Activated CD8-positive, alpha-beta T cell treated with anti-CD3 and anti-CD28 coated beads, Interleukin-2, amount 10 ng/mL, durations not matched to agents 7 days and 5 days (primary cell): ENCODE data around the gene FHAD1. TPM values are rescaled to one million over a fixed set of nuclear protein-coding genes. Genes with fewer than 3 reads are reported as not detected.

ENCODE experiments used
- ATAC-seq: fragments of 150-1000 bp; cut with Tn5 transposase; one replicate; pipeline ENCODE4 v1.10.0; 2021; ENCODE audit warnings: moderate library complexity
- CTCF ChIA-PET: fragments of 350-600 bp; sonication (Branson Sonifier 250); formaldehyde crosslinking; loops from one replicate; lab custom pipeline; 2021; ENCODE audit warnings: antibody characterized with exemption; lab: Charles Lee
- POLR2A ChIA-PET: fragments of 350-600 bp; sonication (Branson Sonifier 250); formaldehyde crosslinking; loops from one replicate; lab custom pipeline; 2021; ENCODE audit warnings: antibody characterized with exemption; lab: Charles Lee
- DNase-seq: peaks from one replicate; pipeline ENCODE4 v3.0.0-alpha.2; 2020
- H3K27ac Mint-ChIP-seq: one replicate; pipeline ENCODE4 v1.8.0; 2021; ENCODE audit warnings: mild to moderate bottlenecking, mixed read lengths
- H3K27me3 Mint-ChIP-seq: one replicate; pipeline ENCODE4 v1.8.0; 2021; ENCODE audit warnings: low read depth, mixed read lengths
- H3K36me3 Mint-ChIP-seq: one replicate; pipeline ENCODE4 v1.8.0; 2021; ENCODE audit warnings: low read depth, mixed read lengths
- H3K4me1 Mint-ChIP-seq: one replicate; pipeline ENCODE4 v1.8.0; 2021; ENCODE audit warnings: low read depth, mixed read lengths
- H3K4me3 Mint-ChIP-seq: one replicate; pipeline ENCODE4 v1.8.0; 2021; ENCODE audit warnings: mild to moderate bottlenecking, mixed read lengths
- H3K9me3 Mint-ChIP-seq: one replicate; pipeline ENCODE4 v1.8.0; 2022; ENCODE audit warnings: mixed read lengths; ENCODE audit not compliant: insufficient read depth
- total RNA-seq, 2 experiments: library from RNA; stranded (reverse); gene quantifications; one replicate each; pipeline ENCODE4 v1.2.3, GENCODE V29; 2021

The FHAD1 gene
- total RNA-seq, 2 experiments from 2014 or later: 0.21 to 0.55 TPM

DNA sequence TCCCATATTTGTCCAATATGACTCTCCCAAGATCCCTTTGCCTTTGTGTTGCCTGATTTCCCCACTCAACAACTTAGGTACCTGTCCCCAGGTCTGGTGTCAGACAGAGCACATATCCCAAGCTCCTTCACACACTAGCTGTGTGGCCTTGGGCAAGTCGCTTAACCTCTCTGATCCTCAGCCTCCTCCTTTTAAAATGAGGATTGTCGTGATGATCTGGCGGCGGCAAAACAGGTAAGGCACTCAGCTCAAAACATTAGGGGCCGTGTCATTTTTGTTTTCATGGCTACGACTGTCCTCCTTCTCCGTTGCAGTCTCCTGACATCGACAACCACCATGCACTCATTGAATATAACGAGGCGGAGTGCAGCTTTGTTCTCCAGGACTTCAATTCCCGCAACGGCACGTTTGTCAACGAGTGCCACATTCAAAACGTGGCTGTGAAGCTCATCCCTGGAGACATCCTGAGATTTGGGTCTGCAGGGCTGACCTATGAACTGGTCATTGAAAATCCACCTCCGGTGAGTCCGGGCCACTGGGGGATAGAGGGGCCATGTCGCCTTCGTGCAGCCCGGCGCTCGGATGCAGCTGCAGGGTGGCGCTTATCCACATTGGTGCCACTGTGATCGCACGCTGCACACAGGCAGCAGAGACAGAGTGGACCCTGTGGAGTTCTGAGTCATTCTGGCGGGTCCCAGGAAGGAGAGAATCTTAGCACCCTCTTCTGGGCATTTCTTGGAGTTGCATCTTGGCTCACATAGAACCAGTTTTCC lies 25.2 kb downstream of the FHAD1 start:
- POLR2A ChIA-PET: no interaction called here
- Mint-ChIP-seq H3K4me3 (no peak overlapping the region), H3K36me3 (no peaks in the 10 kb centered on the region), H3K4me1 (peaks cover 6% of the 10 kb centered on the region), H3K9me3 (no peaks in the 10 kb centered on the region), H3K27ac (no peak overlapping the region), H3K27me3 (peaks cover 30% of the 10 kb centered on the region)
- CTCF ChIA-PET: interaction anchor here (0.6 to 5.6 kb wide), 24 partner anchors 11 to 173 kb away, joined by 3 to 80 read pairs (median 3); partner anchors contain the start of gene TMEM51
- peak; percentile 66 for DNase-seq
- ATAC-seq: peak; percentile 82

DNA sequence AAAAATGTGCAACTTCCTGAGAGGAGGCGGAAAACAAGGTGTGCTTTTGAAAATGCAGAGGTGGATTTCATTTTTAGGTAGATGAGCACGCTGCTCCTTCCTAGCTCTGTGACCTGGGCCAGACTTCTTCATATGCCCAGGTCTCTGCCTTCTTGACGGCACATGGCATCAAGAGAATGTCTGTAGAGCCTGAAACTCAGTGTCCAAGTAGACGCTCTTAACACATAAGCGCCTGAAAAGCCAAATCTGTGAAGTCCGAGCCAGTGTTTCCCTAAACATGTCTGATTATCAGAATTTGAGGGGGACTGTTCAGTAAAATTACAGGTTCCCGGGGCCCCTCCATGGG lies 25.7 kb downstream of the FHAD1 start:
- Mint-ChIP-seq H3K27me3 (peaks cover 28% of the 10 kb centered on the region), H3K27ac (no peak overlapping the region), H3K4me3 (no peak overlapping the region), H3K9me3 (no peaks in the 10 kb centered on the region), H3K4me1 (peaks cover 6% of the 10 kb centered on the region), H3K36me3 (no peaks in the 10 kb centered on the region)
- ChIA-PET CTCF (interaction anchor here (0.9 to 5.6 kb wide), 13 partner anchors 12 to 146 kb away, joined by 3 to 80 read pairs (median 5); partner anchors contain the start of gene TMEM51), POLR2A (no interaction called here)
- DNase-seq (no peak), ATAC-seq (no peak)

DNA sequence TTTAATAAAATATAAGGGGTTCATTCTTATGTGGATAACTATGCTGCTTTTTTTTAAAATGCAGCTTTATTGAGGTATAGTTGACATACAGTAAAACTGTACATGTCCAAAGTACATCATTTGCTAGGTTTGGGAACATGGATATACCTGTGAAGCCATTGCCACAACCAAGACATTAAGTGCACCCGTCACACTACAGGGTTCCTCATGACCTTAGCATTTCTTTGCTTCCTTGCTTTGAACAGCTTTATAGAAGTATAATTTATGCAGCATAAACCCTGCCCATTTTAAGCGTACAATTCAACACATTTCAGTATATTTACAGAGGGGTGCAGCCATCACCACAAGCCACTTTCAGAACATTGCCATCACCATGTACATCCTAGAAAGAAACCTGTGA lies 26.3 kb downstream of the FHAD1 start:
- Mint-ChIP-seq H3K9me3 (no peaks in the 10 kb centered on the region), H3K4me1 (peaks cover 6% of the 10 kb centered on the region), H3K4me3 (no peak overlapping the region), H3K27ac (no peak overlapping the region), H3K27me3 (peaks cover 33% of the 10 kb centered on the region), H3K36me3 (no peaks in the 10 kb centered on the region)
- ATAC-seq (no peak), DNase-seq (no peak)
- ChIA-PET POLR2A (no interaction called here), CTCF (interaction anchor here (0.6 to 5.6 kb wide), 5 partner anchors 117 to 1193 kb away, joined by 3 to 80 read pairs (median 8); partner anchors contain the start of gene TMEM51)

DNA sequence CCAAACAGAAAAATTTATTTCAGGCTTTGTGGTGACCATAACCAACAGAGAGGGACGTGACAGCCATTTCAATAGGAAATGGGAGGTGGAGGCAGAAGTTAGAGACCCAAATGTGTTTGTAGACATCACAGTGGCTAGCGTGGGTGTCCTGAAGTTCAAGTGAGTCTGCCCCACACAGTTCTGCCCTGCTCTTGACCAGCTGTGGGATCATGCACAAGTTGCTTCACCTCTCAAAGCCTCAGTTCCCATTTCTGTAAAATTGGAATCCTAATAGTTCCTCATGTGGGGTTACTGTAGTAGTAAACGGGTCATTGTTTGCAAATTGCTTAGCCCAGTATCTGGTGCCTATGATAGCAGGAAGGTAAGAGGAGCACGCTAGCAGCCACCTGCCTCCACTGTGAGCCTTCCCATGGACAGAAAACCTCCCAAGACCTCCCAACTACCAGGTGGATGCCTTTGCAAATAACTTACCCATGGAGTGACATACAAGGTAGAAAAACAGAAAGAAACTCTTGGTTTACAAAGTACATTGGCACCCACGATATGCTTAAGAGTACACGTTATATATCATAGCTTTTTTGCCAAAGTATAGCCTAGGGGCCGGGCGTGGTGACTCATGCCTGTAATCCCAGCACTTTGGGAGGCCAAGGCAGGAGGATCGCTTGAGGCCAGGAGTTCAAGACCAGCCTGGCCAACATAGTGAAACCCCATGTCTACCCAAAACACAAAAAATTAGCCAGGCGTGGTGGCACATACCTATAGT lies 29.1 kb downstream of the FHAD1 start:
- DNase-seq: no peak
- Mint-ChIP-seq H3K4me3 (no peak overlapping the region), H3K4me1 (peaks cover 6% of the 10 kb centered on the region), H3K36me3 (no peaks in the 10 kb centered on the region), H3K27ac (no peak overlapping the region), H3K27me3 (peaks cover 31% of the 10 kb centered on the region), H3K9me3 (no peaks in the 10 kb centered on the region)
- POLR2A ChIA-PET: no interaction called here
- no peak for ATAC-seq
- CTCF ChIA-PET: interaction anchor here (1.1 to 1.5 kb wide), 2 partner anchors 147 to 148 kb away, joined by 4 to 6 read pairs; no protein-coding TSS in a partner anchor

DNA sequence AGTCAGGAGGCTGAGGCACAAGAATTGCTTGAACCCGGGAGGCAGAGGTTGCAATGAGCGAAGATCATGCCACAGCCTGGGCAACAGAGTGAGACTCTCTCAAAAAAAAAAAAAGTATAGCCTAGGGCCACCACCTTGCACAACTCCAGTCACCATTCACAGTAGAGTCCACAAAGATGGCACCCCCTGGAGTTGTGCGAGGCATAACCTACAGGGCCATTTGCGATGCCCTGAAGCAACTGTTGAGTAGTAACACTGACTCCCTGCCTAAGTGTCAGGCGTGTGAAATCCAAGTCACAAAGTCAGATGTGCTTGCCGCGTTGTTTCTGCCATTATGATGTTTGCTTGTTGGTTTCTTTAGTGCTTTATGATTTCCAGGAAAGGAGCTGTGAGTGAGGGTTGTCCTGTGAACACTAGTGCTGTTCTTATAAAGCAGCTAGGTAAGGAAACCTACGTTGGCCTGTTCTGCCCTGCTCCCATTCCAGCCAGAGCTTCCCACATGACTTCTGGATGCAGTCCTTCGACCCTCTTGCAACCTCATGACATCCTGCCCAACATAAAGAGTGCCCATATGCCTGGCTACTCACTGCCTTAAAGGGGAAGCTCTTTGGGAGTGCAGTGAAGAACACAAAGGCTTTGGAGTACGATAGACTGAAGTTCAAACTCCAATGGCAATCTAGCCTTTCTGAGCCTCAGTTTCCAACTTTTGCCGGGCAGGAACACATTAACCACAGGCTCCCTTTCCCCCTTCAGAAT lies 29.8 kb downstream of the FHAD1 start:
- Mint-ChIP-seq H3K27ac (no peak overlapping the region), H3K9me3 (no peaks in the 10 kb centered on the region), H3K36me3 (no peaks in the 10 kb centered on the region), H3K27me3 (peaks cover 33% of the 10 kb centered on the region), H3K4me3 (no peak overlapping the region), H3K4me1 (peaks cover 6% of the 10 kb centered on the region)
- DNase-seq: no peak
- ChIA-PET POLR2A (no interaction called here), CTCF (interaction anchor here (1.1 kb wide), 1 partner anchor 148 kb away, joined by 4 read pairs; no protein-coding TSS in a partner anchor)
- ATAC-seq: no peak

DNA sequence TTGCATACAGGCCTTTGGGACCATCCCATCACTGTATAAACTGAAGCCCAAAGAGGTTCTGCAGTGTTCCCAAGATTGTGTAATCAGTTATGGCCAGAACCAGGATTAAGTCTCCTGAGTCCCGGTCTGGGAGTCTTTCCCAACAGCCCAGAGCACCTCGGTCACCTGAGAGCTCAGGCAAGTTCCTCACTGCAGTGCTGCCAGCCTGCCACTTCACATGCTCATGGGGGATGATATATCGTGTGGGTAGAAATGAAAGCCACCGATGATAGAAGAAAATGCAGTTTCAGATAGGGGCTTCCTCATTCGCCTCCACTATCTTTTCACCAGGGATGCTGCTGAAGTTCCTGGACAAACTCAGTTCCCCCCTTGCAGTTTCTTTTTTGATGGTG lies 30.4 kb downstream of the FHAD1 start:
- CTCF ChIA-PET: interaction anchor here (1.1 kb wide), 1 partner anchor 149 kb away, joined by 4 read pairs; no protein-coding TSS in a partner anchor

DNA sequence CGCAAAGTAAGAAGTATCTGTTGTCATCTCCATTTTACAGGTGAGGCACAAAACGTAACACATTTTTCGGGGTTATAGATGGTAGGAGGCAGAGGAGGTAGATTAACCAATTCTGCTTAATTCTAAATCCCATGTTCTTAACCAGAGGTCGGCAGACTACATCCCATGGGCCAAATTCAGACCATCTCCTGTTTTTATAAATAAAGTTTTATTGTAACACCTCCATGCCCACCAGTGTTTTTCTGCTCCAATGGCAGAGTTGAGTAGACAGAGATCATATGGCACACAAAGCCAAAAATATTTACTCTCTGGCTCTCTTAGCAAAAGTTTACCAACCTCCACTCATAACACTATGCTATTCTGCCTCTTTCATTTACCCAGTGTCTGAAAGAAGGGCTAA lies 30.9 kb downstream of the FHAD1 start:
- no peak overlapping the region for H3K4me3 Mint-ChIP-seq
- H3K27me3 Mint-ChIP-seq: peaks cover 26% of the 10 kb centered on the region
- POLR2A ChIA-PET: no interaction called here
- no peaks in the 10 kb centered on the region for H3K4me1 Mint-ChIP-seq
- no peak for ATAC-seq
- H3K27ac Mint-ChIP-seq: no peak overlapping the region
- DNase-seq: no peak
- CTCF ChIA-PET: no interaction called here
- no peaks in the 10 kb centered on the region for H3K36me3 Mint-ChIP-seq
- H3K9me3 Mint-ChIP-seq: no peaks in the 10 kb centered on the region

More for the DNA sequence above, 30.4 kb downstream of the FHAD1 start:
- Mint-ChIP-seq H3K9me3 (no peaks in the 10 kb centered on the region), H3K27ac (no peak overlapping the region), H3K27me3 (peaks cover 31% of the 10 kb centered on the region), H3K4me3 (no peak overlapping the region), H3K4me1 (peaks cover 2% of the 10 kb centered on the region), H3K36me3 (no peaks in the 10 kb centered on the region)
- DNase-seq (no peak), ATAC-seq (no peak)
- POLR2A ChIA-PET: no interaction called here

DNA sequence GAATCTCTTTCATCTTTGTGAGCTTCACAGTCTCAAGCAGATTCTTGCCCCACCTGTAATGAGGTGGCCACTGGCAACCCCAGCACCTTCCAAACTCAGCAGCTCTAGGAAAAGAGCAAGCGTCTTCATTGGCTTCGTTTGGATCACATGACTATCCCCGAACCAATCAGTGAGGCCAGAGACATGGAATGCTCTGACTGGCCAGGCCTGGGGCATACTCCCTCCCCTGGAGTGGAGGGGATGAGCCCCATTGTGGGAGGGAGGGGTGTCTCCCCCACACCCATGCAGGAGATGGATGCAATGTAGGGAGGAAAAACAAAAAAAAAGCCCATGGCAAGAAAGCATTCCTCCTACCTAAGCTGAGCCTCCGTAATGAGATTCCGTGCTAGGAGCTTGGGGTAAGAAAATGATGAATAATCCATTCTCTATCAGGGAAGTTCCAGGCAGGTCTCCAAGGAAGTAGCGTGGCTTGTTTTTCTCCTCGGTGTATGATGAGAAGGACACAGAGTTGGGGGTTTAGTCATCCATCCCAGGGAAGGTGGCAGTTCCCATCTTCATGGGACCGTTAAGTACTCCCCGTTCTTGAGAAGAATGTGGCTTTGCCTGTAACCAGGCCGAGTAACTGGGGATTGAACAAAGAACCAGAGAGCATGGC lies 32.7 kb downstream of the FHAD1 start:
- CTCF ChIA-PET: interaction anchor here (0.6 to 2.7 kb wide), 3 partner anchors 110 to 157 kb away, joined by 3 to 12 read pairs (median 3); no protein-coding TSS in a partner anchor
- Mint-ChIP-seq H3K36me3 (no peaks in the 10 kb centered on the region), H3K27ac (no peak overlapping the region), H3K4me1 (no peaks in the 10 kb centered on the region), H3K9me3 (no peaks in the 10 kb centered on the region), H3K27me3 (peaks cover 25% of the 10 kb centered on the region), H3K4me3 (no peak overlapping the region)
- DNase-seq (no peak), ATAC-seq (no peak)
- POLR2A ChIA-PET: no interaction called here

DNA sequence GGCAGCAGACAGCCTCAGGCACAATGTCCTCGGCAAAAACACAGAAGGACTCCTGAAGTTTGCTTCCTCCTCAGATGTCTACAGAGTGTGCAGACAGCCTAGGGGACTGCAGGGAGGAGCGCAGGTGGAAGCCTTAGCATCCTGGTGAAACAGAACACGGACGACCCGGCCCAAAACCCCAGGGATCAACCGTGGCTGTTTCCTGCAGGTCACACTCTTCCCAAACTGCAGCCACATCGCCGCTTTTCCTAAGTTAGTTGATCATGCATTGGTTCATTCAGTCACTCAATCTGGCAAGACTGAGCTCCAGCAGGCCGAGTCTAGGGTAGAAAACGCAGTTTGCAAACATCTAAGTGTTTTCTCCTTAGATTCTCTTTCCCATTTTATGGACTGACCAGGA lies 33.4 kb downstream of the FHAD1 start:
- DNase-seq: no peak
- Mint-ChIP-seq H3K27ac (no peak overlapping the region), H3K36me3 (no peaks in the 10 kb centered on the region), H3K4me3 (no peak overlapping the region), H3K27me3 (peaks cover 22% of the 10 kb centered on the region), H3K9me3 (no peaks in the 10 kb centered on the region), H3K4me1 (no peaks in the 10 kb centered on the region)
- no peak for ATAC-seq
- POLR2A ChIA-PET: no interaction called here
- CTCF ChIA-PET: interaction anchor here (0.6 to 2.7 kb wide), 3 partner anchors 100 to 157 kb away, joined by 3 to 12 read pairs (median 3); no protein-coding TSS in a partner anchor

DNA sequence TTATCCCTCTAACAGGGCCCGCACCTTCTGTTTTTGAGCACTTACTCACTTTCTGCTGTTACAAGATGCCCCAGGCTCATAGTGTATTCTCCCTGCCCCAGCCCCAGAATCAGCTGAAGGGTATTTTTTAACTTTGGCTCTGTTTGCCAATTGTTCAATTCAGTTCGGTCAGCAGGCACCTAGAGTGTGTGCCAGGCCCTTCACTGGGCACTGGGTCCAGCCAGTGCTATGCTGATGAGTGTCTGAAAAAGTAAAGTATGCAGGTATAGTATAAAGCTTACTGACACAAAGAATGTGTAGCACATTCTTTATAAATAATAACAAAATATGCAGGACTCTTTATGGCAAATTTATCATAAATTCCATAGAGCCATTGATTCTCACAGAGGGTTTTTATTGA lies 35.0 kb downstream of the FHAD1 start:
- H3K27me3 Mint-ChIP-seq: peaks cover 15% of the 10 kb centered on the region
- CTCF ChIA-PET: no interaction called here
- no peaks in the 10 kb centered on the region for H3K4me1 Mint-ChIP-seq
- H3K27ac Mint-ChIP-seq: no peak overlapping the region
- ATAC-seq (no peak), DNase-seq (no peak)
- H3K36me3 Mint-ChIP-seq: no peaks in the 10 kb centered on the region
- POLR2A ChIA-PET: no interaction called here
- no peak overlapping the region for H3K4me3 Mint-ChIP-seq
- no peaks in the 10 kb centered on the region for H3K9me3 Mint-ChIP-seq
